GM12878 (cell line): ENCODE results near the gene FAM171A1. TPM values are rescaled to one million over a fixed set of nuclear protein-coding genes. Genes with fewer than 3 reads are reported as not detected.

ENCODE experiments used
- ATAC-seq: fragments of 200-7000 bp; cut with Tn5 transposase; 3 replicates; pipeline ENCODE4 v1.9.1; 2020; ENCODE audit warnings: mild to moderate bottlenecking, moderate library complexity
- BruUV-seq: library from RNA; stranded (reverse); fragments of 400-500 nt; replicated peaks from 2 replicates; lab custom pipeline; 2021; lab: Mats Ljungman, UMichigan
- CTCF ChIA-PET: fragments of 300-600 bp; sonication (Branson Sonifier 250); formaldehyde crosslinking; extraction: SDS; loops from one replicate; lab custom pipeline; 2021; ENCODE audit warnings: inconsistent platforms; lab: Yijun Ruan, JAX
- POLR2A ChIA-PET: fragments of 350-600 bp; formaldehyde crosslinking; extraction: SDS; loops from one replicate; lab custom pipeline; 2021; ENCODE audit warnings: inconsistent platforms; lab: Charles Lee
- RAD21 ChIA-PET: fragments of 300-600 bp; sonication (Branson Sonifier 250); formaldehyde crosslinking; loops from one replicate; lab custom pipeline; 2023; ENCODE audit warnings: antibody characterized with exemption; ENCODE audit not compliant: unreplicated experiment; lab: Charles Lee
- SMC1A ChIA-PET: fragments of 300-600 bp; sonication (Branson Sonifier 250); formaldehyde crosslinking; loops from one replicate; lab custom pipeline; 2023; ENCODE audit not compliant: unreplicated experiment, uncharacterized antibody; lab: Charles Lee
- DNase-seq: peaks from one replicate; pipeline ENCODE4 v3.0.0-alpha.2; 2011; ENCODE audit warnings: low read depth, low spot score
- FAIRE-seq: peaks from 3 replicates; lab custom pipeline; 2011; peaks lifted over from hg19 to GRCh38; lab: Jason Lieb, UNC
- H2AFZ ChIP-seq: 2 replicates; pipeline ENCODE4 v1.6.0; 2011; ENCODE audit warnings: low read depth, low read length, control low read depth; ENCODE audit not compliant: control insufficient read depth
- H3K27ac ChIP-seq: 2 replicates; pipeline ENCODE4 v1.5.1; 2011; ENCODE audit warnings: control low read depth; ENCODE audit not compliant: control insufficient read depth, insufficient read depth
- H3K27me3 ChIP-seq, 2 experiments: replicated peaks in 1 of 2; 2 replicates each; pipeline versions ENCODE4 v1.6.0 to v1.6.1; 2011; ENCODE audit warnings: low read length in 1 of 2; ENCODE audit not compliant: control insufficient read depth in 2 of 2, insufficient read depth in 2 of 2
- H3K36me3 ChIP-seq, 2 experiments: 2 replicates each; pipeline ENCODE4 v1.5.1; 2011; ENCODE audit warnings: low read length in 1 of 2; ENCODE audit not compliant: control insufficient read depth in 2 of 2, insufficient read depth in 2 of 2
- H3K4me1 ChIP-seq: 2 replicates; pipeline ENCODE4 v1.6.1; 2011; ENCODE audit warnings: mild to moderate bottlenecking, low read length, moderate library complexity, mixed read lengths; ENCODE audit not compliant: control insufficient read depth, insufficient read depth
- H3K4me2 ChIP-seq: 2 replicates; pipeline ENCODE4 v1.6.0; 2011; ENCODE audit warnings: control low read depth; ENCODE audit not compliant: control insufficient read depth, insufficient read depth
- H3K4me3 ChIP-seq: fragments of 200-600 bp; sonication (generic); 2 replicates; pipeline ENCODE4 v1.5.1; 2016
- H3K79me2 ChIP-seq: 2 replicates; pipeline ENCODE4 v1.6.0; 2011; ENCODE audit warnings: low read length; ENCODE audit not compliant: control insufficient read depth, insufficient read depth
- H3K9ac ChIP-seq: 2 replicates; pipeline ENCODE4 v1.8.0; 2011; ENCODE audit warnings: low read length, control low read depth, mixed read lengths; ENCODE audit not compliant: control insufficient read depth, insufficient read depth
- H3K9me3 ChIP-seq: replicated peaks from 3 replicates; pipeline ENCODE4 v1.5.1; 2011; ENCODE audit warnings: mild to moderate bottlenecking, low read length; ENCODE audit not compliant: control insufficient read depth, insufficient read depth
- H4K20me1 ChIP-seq: 2 replicates; pipeline ENCODE4 v1.6.0; 2011; ENCODE audit not compliant: control insufficient read depth, insufficient read depth
- BACH1 ChIP-seq: fragments of 450-650 bp; IDR thresholded peaks from 2 replicates; pipeline ENCODE4 v1.6.1; 2017; ENCODE audit warnings: mild to moderate bottlenecking, borderline replicate concordance
- BCL11A ChIP-seq: IDR thresholded peaks from 2 replicates; pipeline ENCODE4 v1.6.1; 2011; ENCODE audit warnings: low read depth, low read length
- BMI1 ChIP-seq: fragments of 450-650 bp; IDR thresholded peaks from 2 replicates; pipeline ENCODE4 v1.6.1; 2016; ENCODE audit warnings: mild to moderate bottlenecking, moderate library complexity, borderline replicate concordance
- ETV6 ChIP-seq, 2 experiments: fragments of 450-650 bp in 1 of 2; IDR thresholded peaks in 1 of 2; conservative IDR thresholded peaks in 1 of 2; 2 replicates each; pipeline ENCODE4 v1.6.1; 2014; ENCODE audit warnings: antibody characterized with exemption in 1 of 2, borderline replicate concordance in 1 of 2, low read depth in 1 of 2, mild to moderate bottlenecking in 1 of 2, moderate library complexity in 1 of 2
- EZH2 ChIP-seq: IDR thresholded peaks from 2 replicates; pipeline ENCODE4 v1.6.1; 2012; ENCODE audit warnings: low read depth, mild to moderate bottlenecking, control low read depth, inconsistent platforms, low read length, borderline replicate concordance; ENCODE audit not compliant: control insufficient read depth
- HDAC6 ChIP-seq: fragments of 200-600 bp; sonication (generic); IDR thresholded peaks from one replicate; pipeline ENCODE4 v1.8.0; 2017; ENCODE audit warnings: antibody characterized with exemption; ENCODE audit not compliant: unreplicated experiment
- HSF1 ChIP-seq: fragments of 150-350 bp; IDR thresholded peaks from 2 replicates; pipeline ENCODE4 v1.6.1; 2014; ENCODE audit warnings: mild to moderate bottlenecking, low read depth, low read length
- IKZF2 ChIP-seq, 2 experiments: fragments of 450-650 bp; IDR thresholded peaks; 2 replicates each; pipeline ENCODE4 v1.6.1; 2017; ENCODE audit warnings: mild to moderate bottlenecking in 2 of 2, moderate library complexity in 2 of 2
- PBX3 ChIP-seq: IDR thresholded peaks from 2 replicates; pipeline ENCODE4 v1.6.1; 2011; ENCODE audit warnings: mild to moderate bottlenecking, low read depth, low read length, moderate library complexity; ENCODE audit not compliant: insufficient replicate concordance
- PML ChIP-seq: IDR thresholded peaks from 2 replicates; pipeline ENCODE4 v1.6.1; 2012; ENCODE audit warnings: low read length, inconsistent platforms
- RAD21 ChIP-seq: IDR thresholded peaks from 2 replicates; pipeline ENCODE4 v1.6.1; 2011; ENCODE audit warnings: mild to moderate bottlenecking, low read depth, low read length, moderate library complexity; ENCODE audit not compliant: insufficient read depth
- RB1 ChIP-seq: fragments of 450-650 bp; formaldehyde crosslinking; IDR thresholded peaks from 2 replicates; pipeline ENCODE4 v1.6.1; 2017; ENCODE audit warnings: mild to moderate bottlenecking, borderline replicate concordance
- SP1 ChIP-seq: IDR thresholded peaks from one replicate; pipeline ENCODE4 v1.6.1; 2011; ENCODE audit warnings: low read depth, low read length
- SRF ChIP-seq, 2 experiments: IDR thresholded peaks; 2 replicates each; pipeline ENCODE4 v1.6.1; 2011; ENCODE audit warnings: low read depth in 2 of 2, low read length in 2 of 2, mild to moderate bottlenecking in 1 of 2, moderate library complexity in 1 of 2
- TCF3 ChIP-seq: IDR thresholded peaks from 2 replicates; pipeline ENCODE4 v1.6.1; 2012; ENCODE audit warnings: low read depth, mild to moderate bottlenecking, low read length, borderline replicate concordance; ENCODE audit not compliant: insufficient read depth
- ZBED1 ChIP-seq: IDR thresholded peaks from 2 replicates; pipeline ENCODE4 v1.6.1; 2016; ENCODE audit warnings: borderline replicate concordance
- ZNF687 ChIP-seq: fragments of 450-650 bp; IDR thresholded peaks from 2 replicates; pipeline ENCODE4 v1.6.1; 2017; ENCODE audit warnings: mild to moderate bottlenecking, moderate library complexity
- ZZZ3 ChIP-seq: IDR thresholded peaks from 2 replicates; pipeline ENCODE4 v1.6.1; 2011; ENCODE audit warnings: low read depth; ENCODE audit not compliant: control insufficient read depth, insufficient read length
- WGBS: methylation state at CpG from one replicate; pipeline ENCODE4 v1.1.6; 2016; ENCODE audit warnings: low lambda C conversion rate; ENCODE audit not compliant: insufficient replicate concordance, insufficient coverage; ENCODE audit errors: missing lambda C conversion rate; 5-methylcytosine and 5-hydroxymethylcytosine counted together
- in situ Hi-C: fragments of 300-500 bp; cut with MboI; formaldehyde crosslinking; loops from 9 replicates; pipeline ENCODE4 v1.14.3; 2018; ENCODE audit warnings: mixed read lengths
- intact Hi-C: fragments of 100-400 bp; cut with micrococcal nuclease; formaldehyde crosslinking; loops from one replicate; pipeline ENCODE4 v1.14.2; 2022; ENCODE audit not compliant: unreplicated experiment
- polyA plus RNA-seq, 11 experiments: library from polyadenylated mRNA; depleted of rRNA in 4 of 11; unstranded in 6 of 11; stranded (reverse) in 5 of 11; fragments of >200 nt; fragmentation: Nextera tagmentation in 4 of 11; fragmentation: Illumina TruSeq in 1 of 11; extraction: Ambion mirVana in 4 of 11; extraction: Trizol in 1 of 11; gene quantifications; 1 replicate in 1 of 11; 2 replicates in 10 of 11; pipeline versions ENCODE4 v1.2.1 to v1.2.3, GENCODE V29; 2011 to 2016; ENCODE audit warnings: inconsistent platforms in 2 of 11, missing spikeins in 2 of 11, low read depth in 1 of 11
- total RNA-seq, 4 experiments: library from RNA; depleted of rRNA in 3 of 4; stranded (reverse); fragments of >200 nt in 3 of 4; fragmentation: Illumina TruSeq in 1 of 4; extraction: Trizol in 1 of 4; gene quantifications; 2 replicates each; pipeline versions ENCODE4 v1.2.1 to v1.2.3, GENCODE V29; 2013 to 2021

The FAM171A1 gene
- total and polyA plus RNA-seq, 10 of the 15 experiments (the other 5 are each of a cell fraction or from before 2014, with no cell fraction given): 0.05 to 0.28 (median 0.10) TPM; not detected in 1

GRCh38 chr10:15290671-15291070 lies 80.4 kb downstream of the FAM171A1 start:
- WGBS: 33% methylated on average over 7 of the region's 7 CpGs
- CTCF ChIA-PET: no interaction called here
- RAD21 ChIA-PET: no interaction called here

More at GRCh38 chr10:15290671-15291070, 80.4 kb downstream of the FAM171A1 start:
- ChIA-PET POLR2A (no interaction called here), SMC1A (no interaction called here)
- Histone ChIP-seq H3K4me3 (no peak overlapping the region), H3K4me1 (no peaks in the 10 kb centered on the region), H3K27me3 (no peaks in the 10 kb centered on the region; a peak in 3 of 4 replicates), H3K9ac (no peak overlapping the region), H3K79me2 (no peaks in the 10 kb centered on the region), H3K36me3 (no peaks in the 10 kb centered on the region), H3K9me3 (no peaks in the 10 kb centered on the region), H3K27ac (no peak overlapping the region), H4K20me1 (no peaks in the 10 kb centered on the region), H3K4me2 (no peak overlapping the region), H2AFZ (no peak overlapping the region)
- BruUV-seq: no TSS peak
- intact Hi-C loops: no loop called here
- DNase-seq: no peak
- FAIRE-seq: no peak
- ATAC-seq: no peak
- TF ChIP-seq BMI1 (no peak), IKZF2 (IDR thresholded peaks at IDR 0.05) (no peak), HSF1 (no peak), SRF (IDR thresholded peaks at IDR 0.05; ENCODE audit: low read depth in 2 of 2, low read length in 2 of 2) (no peak), ZNF687 (no peak), ZBED1 (no peak), PML (no peak), PBX3 (no peak), BACH1 (no peak), EZH2 (no peak), ZZZ3 (no peak), RAD21 (no peak), TCF3 (no peak), SP1 (no peak), BCL11A (no peak), ETV6 (conservative IDR thresholded peaks at IDR 0.05 in 1 of 2, IDR thresholded peaks at IDR 0.05 in 1 of 2; ENCODE audit: borderline replicate concordance in 1 of 2, low read depth in 1 of 2) (no peak), RB1 (no peak), HDAC6 (no peak)
- in situ Hi-C loops: no loop called here
